ENCODE results near the gene CPEB4.

Gene CPEB4

DNA sequence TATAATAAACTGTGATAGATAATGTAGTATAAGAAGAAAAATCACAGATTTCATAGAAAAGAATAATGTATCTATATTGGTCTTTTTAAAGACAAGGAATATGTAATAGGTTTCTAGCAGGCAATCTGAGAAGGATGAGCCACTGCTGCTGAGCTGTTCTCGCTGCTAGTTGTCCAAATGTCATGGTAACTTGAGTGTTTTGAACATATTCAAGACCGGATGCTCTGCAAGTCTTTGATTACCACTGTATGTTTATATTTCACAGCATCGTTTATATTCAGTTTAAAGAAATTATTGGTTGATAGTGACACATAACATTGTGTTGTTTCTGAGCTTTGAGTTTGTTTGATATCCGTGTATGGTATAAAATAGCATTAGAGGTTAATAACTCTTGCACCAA lies 110.4 kb downstream of the CPEB4 start:
- in situ Hi-C loops (cut with MboI; ENCODE audit: low pct_unique_long_range_greater_than_20kb, low sequenced_read_pairs) = no loop called here
- no peak for DNase-seq

GRCh38 chr5:174000076-174000475 lies 111.9 kb downstream of the CPEB4 start:
- DNase-seq = no peak
- in situ Hi-C loops (cut with MboI; ENCODE audit: low pct_unique_long_range_greater_than_20kb, low sequenced_read_pairs) = no loop called here

DNA sequence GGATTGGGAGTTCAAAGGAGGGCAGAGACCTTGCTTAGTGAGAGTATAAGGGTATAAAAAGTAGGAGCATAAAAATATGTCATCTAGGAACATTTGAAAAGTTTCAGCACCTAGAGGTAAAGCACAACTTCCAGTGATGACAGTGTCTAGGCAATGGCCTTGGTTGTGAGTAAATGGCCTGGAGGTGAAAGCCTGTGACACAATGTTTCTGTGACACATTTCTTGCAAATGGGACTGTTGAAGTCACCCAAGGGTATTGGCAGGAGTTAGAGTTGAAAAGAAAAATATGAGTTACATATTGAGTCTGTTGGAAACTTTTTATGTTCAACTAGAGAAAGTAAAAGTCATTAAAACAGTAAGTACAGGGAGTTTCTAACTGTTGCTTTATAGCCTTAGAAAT lies 115.6 kb downstream of the CPEB4 start:
- no peak for DNase-seq
- in situ Hi-C loops (cut with MboI; ENCODE audit: low pct_unique_long_range_greater_than_20kb, low sequenced_read_pairs) = no loop called here

GRCh38 chr5:174008922-174009321 lies 120.8 kb downstream of the CPEB4 start:
- in situ Hi-C loops (cut with MboI; ENCODE audit: low pct_unique_long_range_greater_than_20kb, low sequenced_read_pairs) = no loop called here
- no peak for DNase-seq

DNA sequence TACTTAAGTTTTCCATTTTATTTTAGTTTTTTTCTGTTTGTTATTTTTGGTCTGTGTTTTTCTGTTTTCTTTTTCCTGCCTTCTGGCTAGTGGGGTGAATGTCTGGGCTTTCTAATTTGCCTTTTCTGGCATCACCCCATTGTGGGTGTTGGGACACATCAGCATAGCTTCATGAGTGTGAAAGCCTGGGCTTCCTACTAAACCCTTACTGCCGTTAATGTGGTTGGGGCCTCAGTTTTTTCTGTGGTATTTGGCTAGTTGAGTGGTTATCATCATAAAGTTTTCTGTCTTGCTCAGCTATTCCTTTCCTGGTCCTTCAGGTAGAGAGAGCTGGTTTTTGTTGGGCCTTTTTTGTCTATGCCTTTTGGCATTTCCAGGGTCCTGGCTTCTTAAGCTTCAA lies 122.2 kb downstream of the CPEB4 start:
- in situ Hi-C loops (cut with MboI; ENCODE audit: low pct_unique_long_range_greater_than_20kb, low sequenced_read_pairs) = no loop called here
- DNase-seq = no peak

DNA sequence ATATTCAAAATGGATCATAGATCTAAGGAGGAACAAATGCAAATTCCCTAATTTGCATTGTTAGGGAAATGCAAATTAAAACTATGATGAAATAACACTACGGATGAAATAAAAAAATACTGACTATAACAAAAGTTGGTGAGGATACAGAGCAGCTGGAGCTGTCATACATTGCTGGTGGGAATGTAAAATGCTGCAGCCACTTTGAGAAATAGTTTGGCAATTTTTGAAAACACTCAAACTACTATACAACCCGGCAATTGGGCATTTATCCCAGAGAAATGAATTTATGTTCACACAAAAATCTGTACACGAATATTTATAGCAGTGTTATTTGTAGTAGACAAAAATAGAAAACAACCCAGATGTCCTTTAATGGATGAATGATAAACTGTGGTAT lies 123.3 kb downstream of the CPEB4 start:
- in situ Hi-C loops (cut with MboI; ENCODE audit: low pct_unique_long_range_greater_than_20kb, low sequenced_read_pairs) = no loop called here
- DNase-seq = no peak
